Dendritic cell treated with granulocyte-macrophage colony-stimulating factor and Interleukin-4, amounts not matched to agents 40 ng/mL and 50 ng/mL, for 4 days (primary cell): ENCODE measurements around the gene FRMPD4.

ENCODE experiments used
- H3K27ac Mint-ChIP-seq: one replicate; pipeline ENCODE4 v1.8.0; 2022; ENCODE audit warnings: mild to moderate bottlenecking, mixed read lengths
- H3K27me3 Mint-ChIP-seq: one replicate; pipeline ENCODE4 v1.8.0; 2022; ENCODE audit warnings: mild to moderate bottlenecking, mixed read lengths
- H3K36me3 Mint-ChIP-seq: one replicate; pipeline ENCODE4 v1.8.0; 2022; ENCODE audit warnings: low read depth, mixed read lengths
- H3K4me1 Mint-ChIP-seq: one replicate; pipeline ENCODE4 v1.8.0; 2022; ENCODE audit warnings: low read depth, mixed read lengths
- H3K4me3 Mint-ChIP-seq: one replicate; pipeline ENCODE4 v1.8.0; 2022; ENCODE audit warnings: mild to moderate bottlenecking, moderate library complexity, mixed read lengths
- H3K9me3 Mint-ChIP-seq: one replicate; pipeline ENCODE4 v1.8.0; 2022; ENCODE audit warnings: mixed read lengths
- intact Hi-C: fragments of 100-400 bp; cut with micrococcal nuclease; formaldehyde crosslinking; loops from one replicate; pipeline ENCODE4 v1.15.0; 2022

The FRMPD4 gene

DNA sequence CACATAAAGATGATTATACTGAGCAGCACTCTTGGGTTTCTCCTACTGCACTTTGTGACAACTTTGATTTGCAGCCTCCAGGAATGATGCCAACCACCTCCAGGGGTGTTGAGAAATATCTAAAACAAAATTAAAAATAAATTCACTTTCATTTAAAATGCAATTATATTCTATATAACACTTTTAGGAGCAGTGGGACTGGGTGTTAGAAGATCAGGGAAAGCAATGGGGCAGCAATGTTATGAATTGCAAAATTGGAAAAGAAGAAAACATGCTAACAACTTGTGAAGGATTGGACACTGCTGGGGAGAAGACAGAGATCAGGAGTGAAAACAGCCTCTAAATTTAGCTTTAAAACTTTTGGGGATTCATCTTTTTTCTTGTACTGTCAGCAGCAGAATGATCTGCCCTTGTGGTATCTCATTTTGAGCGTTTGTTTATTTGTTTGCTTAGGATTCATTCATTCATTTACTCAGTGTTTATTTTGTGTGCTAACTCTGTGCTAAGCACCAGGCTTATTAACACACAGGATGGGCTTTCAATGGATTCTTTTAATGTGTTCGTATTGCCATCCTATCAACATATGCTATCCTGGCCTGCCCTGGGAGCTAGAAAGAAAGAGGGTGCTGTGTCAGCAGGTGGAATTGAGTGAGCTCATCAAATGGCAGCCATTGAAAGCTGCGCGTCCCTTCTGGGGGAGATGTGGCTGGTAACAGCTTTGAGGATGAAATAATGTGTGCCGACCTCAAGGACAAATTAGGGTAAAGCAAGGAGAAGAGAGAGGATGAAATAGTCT, 96.5 kb downstream of the FRMPD4 start:
- Mint-ChIP-seq H3K9me3 (no peaks in the 10 kb centered on the region), H3K4me3 (no peak overlapping the region), H3K27me3 (no peaks in the 10 kb centered on the region), H3K36me3 (no peaks in the 10 kb centered on the region), H3K27ac (no peak overlapping the region), H3K4me1 (no peaks in the 10 kb centered on the region)
- intact Hi-C loops: no loop called here

- Mint-ChIP-seq H3K4me3 (no peak overlapping the region), H3K27ac (no peak overlapping the region), H3K36me3 (no peaks in the 10 kb centered on the region), H3K27me3 (no peaks in the 10 kb centered on the region), H3K4me1 (no peaks in the 10 kb centered on the region), H3K9me3 (no peaks in the 10 kb centered on the region)
- intact Hi-C loops: no loop called here
Observed at GRCh38 chrX:12236156-12236555, 97.9 kb downstream of the FRMPD4 start.

DNA sequence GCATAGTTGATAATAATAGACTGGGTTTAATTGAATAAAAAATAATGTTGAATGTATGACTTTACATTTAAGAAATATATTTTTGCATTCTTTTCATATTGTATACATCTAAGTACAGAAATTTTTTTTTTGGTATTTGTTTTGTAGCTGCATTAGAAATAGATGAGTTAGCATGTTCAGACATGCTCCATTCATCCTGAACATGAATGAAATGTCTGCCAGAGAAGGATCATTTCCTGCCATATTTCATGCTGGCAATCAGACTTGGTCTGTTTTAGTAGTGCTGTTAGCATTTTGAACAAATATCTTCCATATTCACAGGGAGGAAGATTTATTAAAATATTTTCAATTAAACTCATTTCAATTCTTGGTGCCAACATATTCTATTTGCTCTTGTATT, 98.9 kb downstream of the FRMPD4 start:
- Mint-ChIP-seq H3K4me3 (no peak overlapping the region), H3K27ac (no peak overlapping the region), H3K4me1 (no peaks in the 10 kb centered on the region), H3K9me3 (no peaks in the 10 kb centered on the region), H3K27me3 (no peaks in the 10 kb centered on the region), H3K36me3 (no peaks in the 10 kb centered on the region)
- intact Hi-C loops: no loop called here

DNA sequence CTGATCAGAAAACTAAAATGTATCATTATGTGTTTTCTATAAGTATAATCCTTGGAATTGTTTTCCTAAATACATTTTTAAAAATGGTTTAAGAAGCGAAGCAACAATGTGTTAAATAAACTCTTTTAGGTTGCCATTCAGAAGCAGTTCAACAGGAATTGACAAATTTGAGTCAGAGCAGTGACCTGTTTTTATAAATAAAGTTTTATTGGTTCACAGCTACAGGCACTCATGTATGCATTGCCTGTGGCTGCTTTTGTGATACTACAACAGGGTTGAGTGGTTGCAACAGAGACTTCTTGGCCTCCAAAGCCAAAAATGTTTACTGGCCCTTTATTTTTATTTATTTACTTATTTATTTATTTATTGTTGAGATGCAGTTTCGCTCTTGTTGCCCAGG, 99.5 kb downstream of the FRMPD4 start:
- H3K4me1 Mint-ChIP-seq: no peaks in the 10 kb centered on the region
- H3K4me3 Mint-ChIP-seq: no peak overlapping the region
- intact Hi-C loops: no loop called here
- no peaks in the 10 kb centered on the region for H3K36me3 Mint-ChIP-seq
- no peaks in the 10 kb centered on the region for H3K27me3 Mint-ChIP-seq
- no peaks in the 10 kb centered on the region for H3K9me3 Mint-ChIP-seq
- no peak overlapping the region for H3K27ac Mint-ChIP-seq

GRCh38 chrX:12239356-12240082, 101.2 kb downstream of the FRMPD4 start:
- H3K27ac Mint-ChIP-seq: no peak overlapping the region

GRCh38 chrX:12240491-12240890, 102.2 kb downstream of the FRMPD4 start:
- Mint-ChIP-seq H3K4me1 (no peaks in the 10 kb centered on the region), H3K9me3 (no peaks in the 10 kb centered on the region), H3K36me3 (no peaks in the 10 kb centered on the region), H3K27me3 (no peaks in the 10 kb centered on the region), H3K4me3 (no peak overlapping the region), H3K27ac (no peak overlapping the region)
- intact Hi-C loops: no loop called here

More at GRCh38 chrX:12239356-12240082, 101.2 kb downstream of the FRMPD4 start:
- H3K9me3 Mint-ChIP-seq: no peaks in the 10 kb centered on the region
- no peak overlapping the region for H3K4me3 Mint-ChIP-seq
- H3K27me3 Mint-ChIP-seq: no peaks in the 10 kb centered on the region
- no peaks in the 10 kb centered on the region for H3K36me3 Mint-ChIP-seq
- intact Hi-C loops: no loop called here
- H3K4me1 Mint-ChIP-seq: no peaks in the 10 kb centered on the region

DNA sequence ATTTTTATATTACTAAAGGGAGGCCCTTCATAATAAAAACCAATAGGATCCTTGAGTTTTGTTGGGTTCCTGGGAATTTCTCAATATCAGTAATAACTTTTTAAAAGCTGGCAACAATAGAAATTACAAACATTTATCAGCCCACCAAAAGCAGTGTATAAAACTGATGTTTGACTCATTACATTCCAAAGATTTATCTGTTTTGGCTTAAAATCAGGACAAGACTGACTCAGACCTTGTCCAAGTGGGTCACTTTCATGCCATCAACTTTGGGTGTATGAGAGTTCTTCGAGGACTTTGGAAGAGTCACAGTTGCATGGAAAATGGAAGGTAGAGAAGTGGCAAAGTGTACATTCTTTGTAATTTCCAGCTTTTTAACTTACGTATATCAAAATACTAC, 102.8 kb downstream of the FRMPD4 start:
- Mint-ChIP-seq H3K4me1 (no peaks in the 10 kb centered on the region), H3K9me3 (no peaks in the 10 kb centered on the region), H3K4me3 (no peak overlapping the region), H3K27me3 (no peaks in the 10 kb centered on the region), H3K27ac (no peak overlapping the region), H3K36me3 (no peaks in the 10 kb centered on the region)
- intact Hi-C loops: no loop called here

GRCh38 chrX:12245650-12246645, 107.7 kb downstream of the FRMPD4 start:
- intact Hi-C loops: no loop called here
- Mint-ChIP-seq H3K4me3 (no peak overlapping the region), H3K27me3 (no peaks in the 10 kb centered on the region), H3K4me1 (no peaks in the 10 kb centered on the region), H3K36me3 (no peaks in the 10 kb centered on the region), H3K27ac (no peak overlapping the region), H3K9me3 (no peaks in the 10 kb centered on the region)

- no peaks in the 10 kb centered on the region for H3K27me3 Mint-ChIP-seq
- no peaks in the 10 kb centered on the region for H3K36me3 Mint-ChIP-seq
- intact Hi-C loops: no loop called here
- no peaks in the 10 kb centered on the region for H3K4me1 Mint-ChIP-seq
- H3K27ac Mint-ChIP-seq: no peak overlapping the region
- no peak overlapping the region for H3K4me3 Mint-ChIP-seq
- H3K9me3 Mint-ChIP-seq: no peaks in the 10 kb centered on the region
Observed at GRCh38 chrX:12249997-12250396, 111.7 kb downstream of the FRMPD4 start.

DNA sequence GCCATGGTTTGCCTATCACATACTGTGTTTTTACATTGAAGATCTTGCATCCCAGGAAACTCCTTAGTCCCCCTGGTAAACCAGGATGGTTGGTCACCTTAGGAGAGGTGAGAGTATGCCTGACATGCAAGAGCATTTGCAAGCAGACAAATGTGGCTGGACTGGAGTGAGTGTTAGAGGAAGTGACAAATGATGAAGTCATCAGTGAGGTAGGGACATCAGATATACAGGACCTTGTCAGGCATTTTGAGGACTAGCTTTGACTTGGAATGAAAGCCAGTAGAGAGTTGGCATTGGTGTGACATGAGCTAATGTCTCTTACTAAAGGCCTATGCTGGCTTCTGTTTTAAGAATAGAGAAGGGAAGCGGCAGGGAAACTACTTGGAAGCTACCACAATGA, 124.9 kb downstream of the FRMPD4 start:
- Mint-ChIP-seq H3K27me3 (no peaks in the 10 kb centered on the region), H3K4me1 (no peaks in the 10 kb centered on the region), H3K4me3 (no peak overlapping the region), H3K9me3 (peaks cover 9% of the 10 kb centered on the region), H3K36me3 (no peaks in the 10 kb centered on the region), H3K27ac (no peak overlapping the region)
- intact Hi-C loops: no loop called here

- H3K4me3 Mint-ChIP-seq: no peak overlapping the region
- H3K27ac Mint-ChIP-seq: no peak overlapping the region
- no peaks in the 10 kb centered on the region for H3K4me1 Mint-ChIP-seq
- H3K36me3 Mint-ChIP-seq: no peaks in the 10 kb centered on the region
- intact Hi-C loops: no loop called here
- H3K27me3 Mint-ChIP-seq: no peaks in the 10 kb centered on the region
- no peaks in the 10 kb centered on the region for H3K9me3 Mint-ChIP-seq
Observed at GRCh38 chrX:12269484-12269883, 131.2 kb downstream of the FRMPD4 start.

DNA sequence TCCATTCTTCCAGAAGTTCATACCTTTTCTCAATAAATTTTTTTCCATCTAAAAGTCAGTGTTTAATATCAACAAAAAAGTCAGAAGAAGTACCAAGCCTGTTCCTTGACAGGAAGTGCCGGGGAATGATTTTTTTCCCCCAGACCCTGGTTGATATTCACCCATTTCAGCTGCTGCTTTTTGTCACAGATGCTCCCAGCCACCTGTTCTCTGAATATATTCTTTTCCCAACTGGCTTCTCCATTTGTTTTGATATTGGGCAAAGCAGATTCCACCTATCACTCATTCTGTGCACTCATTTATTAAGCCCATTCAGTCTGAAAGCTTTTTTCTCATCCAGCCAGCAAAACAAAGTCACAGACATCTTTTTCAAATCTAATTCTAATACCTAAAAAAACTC, 139.9 kb downstream of the FRMPD4 start:
- no peaks in the 10 kb centered on the region for H3K4me1 Mint-ChIP-seq
- no peak overlapping the region for H3K4me3 Mint-ChIP-seq
- no peaks in the 10 kb centered on the region for H3K27me3 Mint-ChIP-seq
- intact Hi-C loops: no loop called here
- no peaks in the 10 kb centered on the region for H3K9me3 Mint-ChIP-seq
- no peaks in the 10 kb centered on the region for H3K36me3 Mint-ChIP-seq
- H3K27ac Mint-ChIP-seq: no peak overlapping the region

- no peak overlapping the region for H3K4me3 Mint-ChIP-seq
- H3K36me3 Mint-ChIP-seq: no peaks in the 10 kb centered on the region
- no peaks in the 10 kb centered on the region for H3K27me3 Mint-ChIP-seq
- H3K27ac Mint-ChIP-seq: no peak overlapping the region
- H3K9me3 Mint-ChIP-seq: no peaks in the 10 kb centered on the region
- intact Hi-C loops: no loop called here
- H3K4me1 Mint-ChIP-seq: no peaks in the 10 kb centered on the region
Observed at GRCh38 chrX:12282991-12283390, 144.7 kb downstream of the FRMPD4 start.
